SK-N-MC (cell line): Measurements from ENCODE around the gene KRT12.

Source experiments
- EZH2 ChIP-seq: fragments of 200-600 bp; sonication (generic); IDR thresholded peaks from one replicate; pipeline ENCODE4 v1.6.1; 2017; ENCODE audit warnings: antibody characterized with exemption
- POLR2AphosphoS5 ChIP-seq: IDR thresholded peaks from 2 replicates; pipeline ENCODE4 v1.6.1; 2012; ENCODE audit warnings: mild to moderate bottlenecking, low read depth, low read length, borderline replicate concordance

GRCh38 chr17:40820228-40820838 is 46.7 kb downstream of the KRT12 start:
- TF ChIP-seq EZH2 (no peak), POLR2AphosphoS5 (no peak)
